Stimulated activated CD4-positive, alpha-beta T cell treated with anti-CD3 and anti-CD28 coated beads, Interleukin-1b, Interleukin-23, amount 100 ng/mL, for 48 hours (primary cell): Measurements from ENCODE around the gene MYRF.

Experiments used
- DNase-seq: peaks from one replicate; pipeline ENCODE4 v3.0.0-alpha.2; 2020

Gene MYRF

DNA sequence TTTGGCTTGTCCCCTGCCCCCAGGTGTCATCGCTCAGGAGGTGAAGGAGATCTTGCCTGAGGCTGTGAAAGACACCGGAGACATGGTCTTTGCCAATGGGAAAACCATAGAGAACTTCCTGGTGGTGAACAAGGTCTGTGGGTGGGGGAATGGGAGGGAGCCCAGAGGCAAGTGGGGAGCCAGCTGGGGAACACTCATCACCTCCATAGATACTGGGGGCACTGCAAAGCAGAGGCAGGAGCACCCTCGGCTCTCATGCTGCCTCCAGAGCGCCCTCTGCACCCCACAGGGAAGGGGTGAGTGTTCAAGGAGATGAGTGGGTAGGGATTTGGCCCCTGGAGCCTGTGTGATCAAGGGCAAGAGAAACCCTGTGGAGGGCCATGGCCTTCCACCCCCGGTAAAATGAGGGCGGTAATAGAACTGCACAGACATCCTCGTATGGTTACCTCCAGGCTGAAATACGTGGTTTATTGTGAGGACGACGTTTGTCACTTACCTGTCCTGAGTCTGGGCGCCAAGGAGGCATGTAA is 26.0 kb downstream of the MYRF start:
- DNase-seq = no peak

DNA sequence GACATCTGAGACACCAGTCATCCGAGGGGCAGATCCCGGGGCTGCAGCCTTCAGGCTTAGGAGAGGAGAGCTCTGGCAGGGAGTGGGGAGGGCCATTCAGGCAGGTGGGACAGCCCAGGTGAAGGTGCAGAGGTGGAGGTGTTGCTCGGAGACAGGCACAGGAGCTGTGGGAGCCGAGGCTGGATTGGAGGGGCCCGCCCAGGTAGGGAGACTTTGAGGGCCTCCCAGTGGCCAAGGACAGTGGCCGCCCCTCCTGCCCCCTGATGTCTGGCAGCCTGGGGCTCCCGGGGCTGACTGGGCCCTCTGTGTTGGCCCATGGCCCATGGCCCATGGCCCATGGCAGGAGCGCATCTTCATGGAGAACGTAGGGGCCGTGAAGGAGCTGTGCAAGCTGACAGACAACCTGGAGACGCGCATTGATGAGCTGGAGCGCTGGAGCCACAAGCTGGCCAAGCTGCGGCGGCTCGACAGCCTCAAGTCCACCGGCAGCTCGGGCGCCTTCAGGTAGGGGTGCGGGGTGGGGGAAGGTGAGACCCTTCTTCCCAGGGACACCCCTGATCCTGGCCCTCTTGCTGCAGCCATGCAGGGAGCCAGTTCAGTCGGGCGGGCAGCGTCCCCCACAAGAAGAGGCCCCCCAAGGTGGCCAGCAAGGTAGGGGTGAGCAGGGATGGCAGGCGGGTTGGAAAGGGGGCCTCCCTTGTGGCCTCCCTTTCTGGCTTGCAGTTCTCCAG is 26.6 kb downstream of the MYRF start:
- no peak for DNase-seq

DNA sequence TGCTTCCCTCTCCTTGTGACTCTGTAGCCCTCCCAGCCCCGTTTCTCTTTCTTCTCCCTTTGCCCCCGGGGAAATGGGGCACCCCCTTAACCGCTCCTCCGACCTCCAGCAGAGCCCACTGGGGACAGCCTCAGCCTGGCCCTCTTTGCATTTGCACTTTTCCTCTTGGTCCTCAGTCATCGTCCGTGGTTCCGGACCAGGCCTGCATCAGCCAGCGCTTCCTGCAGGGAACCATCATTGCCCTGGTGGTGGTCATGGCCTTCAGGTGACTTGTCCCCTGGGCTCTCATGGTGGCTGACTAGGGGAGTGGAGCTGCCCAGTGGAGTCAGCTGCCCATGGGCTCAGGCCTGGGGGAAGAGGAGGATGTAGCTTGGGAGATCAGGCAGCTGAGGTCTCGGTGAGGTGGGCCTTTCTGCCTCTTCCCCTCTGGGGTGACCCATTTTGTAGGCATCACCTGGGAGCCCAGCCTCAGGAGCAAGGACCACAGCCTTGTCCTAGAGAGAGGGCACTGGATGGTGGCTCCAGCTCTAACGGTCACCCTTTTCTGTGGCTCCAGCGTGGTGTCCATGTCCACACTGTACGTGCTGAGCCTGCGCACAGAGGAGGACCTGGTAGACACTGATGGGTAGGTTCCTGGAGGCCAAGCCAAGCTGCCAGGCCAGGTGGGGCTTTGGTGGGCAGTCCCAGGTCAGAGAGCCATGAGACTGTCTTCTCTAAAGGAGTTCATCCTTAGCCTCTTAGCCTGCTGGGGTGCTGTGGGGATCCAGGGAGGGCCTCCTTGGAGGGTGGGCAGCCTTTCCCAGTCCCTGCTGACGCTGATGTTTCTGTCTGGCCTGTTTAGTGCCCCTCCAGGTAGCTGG is 27.5 kb downstream of the MYRF start:
- no peak for DNase-seq

DNA sequence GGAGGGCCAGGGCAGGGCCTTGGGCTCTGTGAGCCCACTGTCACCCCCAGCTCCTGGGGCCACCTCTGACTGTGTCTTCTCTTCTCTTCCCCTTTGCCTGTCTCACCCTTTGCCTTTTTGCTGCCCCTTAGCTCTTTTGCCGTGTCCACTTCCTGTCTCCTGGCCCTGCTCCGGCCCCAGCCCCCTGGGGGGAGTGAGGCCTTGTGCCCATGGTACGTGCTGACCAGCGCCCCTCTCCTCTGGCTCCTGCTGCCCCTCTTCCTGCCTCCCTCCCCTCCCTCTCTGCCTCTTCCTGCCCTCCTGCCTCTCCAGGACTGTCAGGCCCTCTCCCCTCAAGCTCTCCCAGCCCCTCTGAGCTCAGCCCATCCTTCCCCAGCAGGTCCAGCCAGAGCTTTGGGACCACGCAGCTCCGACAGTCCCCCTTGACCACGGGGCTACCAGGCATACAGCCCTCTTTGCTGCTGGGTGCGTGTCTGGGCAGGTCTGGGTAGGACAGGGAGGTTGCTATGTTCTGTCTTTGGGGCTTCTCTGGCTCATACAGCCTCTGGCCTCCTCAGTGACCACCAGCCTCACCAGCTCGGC is 28.2 kb downstream of the MYRF start:
- no peak for DNase-seq

DNA sequence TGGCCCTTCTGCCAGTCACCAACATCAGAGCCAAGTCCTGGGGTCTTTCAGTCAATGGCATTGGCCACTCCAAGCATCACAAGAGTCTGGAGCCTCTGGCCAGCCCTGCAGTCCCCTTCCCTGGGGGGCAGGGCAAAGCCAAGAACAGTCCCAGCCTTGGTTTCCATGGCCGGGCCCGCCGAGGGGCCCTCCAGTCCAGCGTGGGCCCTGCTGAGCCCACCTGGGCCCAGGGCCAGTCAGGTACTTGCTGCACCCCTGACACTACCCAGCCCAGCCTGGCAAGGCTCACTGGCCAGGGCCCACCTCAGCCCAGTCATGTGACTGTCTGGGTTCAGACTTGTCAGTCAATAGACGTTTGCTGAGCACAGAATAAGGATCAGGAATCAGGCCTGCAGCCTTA is 29.1 kb downstream of the MYRF start:
- no peak for DNase-seq

DNA sequence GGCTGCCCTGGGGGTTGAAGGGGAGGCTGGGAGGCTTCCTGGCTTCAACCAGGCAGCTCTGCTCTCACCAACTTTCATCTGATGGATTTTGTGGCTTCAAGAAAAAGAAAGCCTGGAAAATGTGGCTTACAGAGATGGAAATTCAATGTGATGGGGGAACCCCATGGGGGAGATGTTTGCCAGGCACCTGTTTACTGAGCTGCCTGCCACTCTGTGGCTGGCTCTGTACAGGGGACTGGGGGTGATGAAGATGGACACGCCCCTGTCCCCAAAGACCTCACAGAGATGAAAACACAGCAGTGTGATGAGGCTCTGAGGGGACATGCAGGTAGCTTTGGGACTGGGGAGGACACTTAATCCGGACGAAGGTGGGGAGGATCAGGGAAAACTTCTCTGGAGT is 29.9 kb downstream of the MYRF start:
- no peak for DNase-seq

DNA sequence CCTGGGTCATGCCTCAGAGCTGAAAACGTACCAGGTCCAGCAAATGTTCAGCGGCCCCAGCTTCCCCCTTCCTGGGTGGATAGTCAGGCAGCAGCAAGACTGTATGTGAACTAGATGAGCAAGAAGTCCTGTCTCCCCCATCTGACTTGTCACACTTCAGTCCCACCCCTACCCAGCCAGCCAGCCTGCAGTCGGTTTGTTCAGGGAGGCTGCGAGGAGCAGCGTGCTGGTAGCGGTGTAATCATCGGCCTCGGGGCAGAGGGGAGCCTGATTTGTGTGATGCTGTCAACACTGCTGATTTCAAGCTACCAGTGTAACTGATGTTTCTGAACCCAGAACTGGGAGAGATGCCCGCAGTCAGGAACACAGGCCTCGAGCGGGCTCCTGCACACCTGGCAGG is 30.4 kb downstream of the MYRF start:
- no peak for DNase-seq

DNA sequence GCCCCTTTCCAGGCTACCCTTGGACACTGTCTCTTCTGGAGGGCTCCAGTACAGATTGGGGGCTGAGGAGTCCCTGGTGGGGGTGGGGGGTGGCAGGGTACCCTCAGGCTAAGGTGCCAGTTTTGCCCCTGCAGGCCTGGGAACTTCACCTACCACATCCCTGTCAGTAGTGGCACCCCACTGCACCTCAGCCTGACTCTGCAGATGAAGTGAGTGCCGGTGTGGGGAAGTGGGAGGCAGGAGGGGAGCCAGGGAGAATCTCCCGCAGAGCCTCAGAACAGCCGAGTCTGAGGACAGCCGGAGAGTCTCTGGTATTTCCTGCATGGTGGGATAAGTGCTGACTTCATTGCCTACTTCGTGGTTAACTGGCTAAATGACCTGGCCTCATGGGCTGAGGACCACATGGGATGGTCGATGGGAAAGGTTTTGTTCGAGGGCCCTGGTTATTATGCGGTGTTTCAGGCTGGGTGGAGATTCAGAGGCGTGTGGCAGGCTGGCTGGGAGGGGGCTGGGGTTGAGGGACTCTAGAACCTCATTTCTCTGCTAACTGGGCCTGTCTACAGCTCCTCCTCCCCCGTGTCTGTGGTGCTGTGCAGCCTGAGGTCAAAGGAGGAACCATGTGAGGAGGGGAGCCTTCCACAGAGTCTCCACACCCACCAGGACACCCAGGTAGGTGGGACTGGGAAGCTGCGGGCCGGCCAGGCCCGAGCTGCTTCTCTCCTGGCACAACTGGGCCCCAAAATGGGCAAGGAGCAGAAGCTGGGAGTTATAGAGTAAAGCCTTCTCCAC is 31.5 kb downstream of the MYRF start:
- DNase-seq = no peak

DNA sequence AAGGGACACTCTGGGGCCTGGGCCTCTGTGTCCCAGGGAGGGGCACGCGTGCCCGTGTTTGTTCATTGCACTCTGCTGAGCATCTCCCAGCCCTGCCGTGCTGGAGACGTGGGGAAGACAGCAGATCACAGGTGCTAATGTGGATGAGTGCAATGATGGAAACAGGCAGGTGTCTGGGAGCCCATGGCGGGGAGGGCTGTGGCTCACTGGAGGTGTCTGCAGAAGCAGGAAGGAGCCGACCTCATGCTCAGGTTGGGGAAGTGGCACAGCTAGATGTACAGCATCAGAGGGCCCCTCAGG is 32.0 kb downstream of the MYRF start:
- no peak for DNase-seq

DNA sequence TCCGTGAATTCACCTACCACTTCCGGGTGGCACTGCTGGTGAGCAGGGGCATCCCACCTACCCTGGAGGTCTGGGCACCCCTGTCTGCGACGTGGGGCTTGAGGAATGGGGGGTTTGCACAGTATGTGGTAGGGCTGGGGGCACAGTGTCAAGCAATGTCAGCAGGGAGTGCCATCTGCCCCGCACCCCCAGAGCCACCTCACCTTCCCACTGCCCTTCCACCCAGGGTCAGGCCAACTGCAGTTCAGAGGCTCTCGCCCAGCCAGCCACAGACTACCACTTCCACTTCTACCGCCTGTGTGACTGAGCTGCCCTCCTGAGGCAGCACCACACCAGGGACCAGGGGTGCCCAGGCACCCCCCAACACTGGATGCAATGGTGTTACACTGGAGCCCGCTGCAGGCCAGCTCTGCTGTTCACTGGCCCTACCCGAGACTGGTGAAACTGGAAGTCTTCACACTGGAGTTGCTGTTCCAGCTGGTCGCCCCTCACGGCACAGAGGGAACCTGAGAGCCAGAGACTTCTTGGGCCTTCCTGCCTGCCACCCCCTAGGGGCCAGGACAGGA is 33.5 kb downstream of the MYRF start:
- DNase-seq = no peak

DNA sequence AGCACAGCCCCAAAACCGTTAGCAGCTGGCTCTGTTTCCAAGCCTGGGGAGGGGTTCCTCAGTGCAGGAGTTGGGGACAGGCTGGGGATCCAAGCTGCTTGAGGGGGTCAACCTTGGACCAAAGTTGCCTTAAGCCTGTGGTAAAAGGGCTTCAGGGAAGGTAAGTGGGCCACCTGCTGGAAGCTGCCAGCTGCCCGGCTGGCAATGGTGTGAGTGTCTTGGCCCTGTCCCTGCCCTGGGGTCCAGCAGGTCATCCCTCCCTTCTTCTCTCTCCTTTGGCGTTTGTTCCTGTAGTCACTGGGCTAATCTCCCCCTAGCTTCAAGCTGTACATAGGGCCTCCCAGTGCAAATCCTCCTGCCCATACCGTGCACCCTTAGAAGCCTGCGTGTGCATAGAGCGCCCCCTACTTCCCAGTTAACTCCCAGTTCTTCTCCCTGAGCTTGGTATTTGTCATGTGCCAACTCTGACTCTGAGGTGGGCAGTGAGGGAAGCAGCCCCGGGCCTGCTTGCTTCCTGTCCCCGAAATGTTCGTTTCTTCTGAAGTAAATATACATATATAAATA is 35.6 kb downstream of the MYRF start:
- DNase-seq = no peak

DNA sequence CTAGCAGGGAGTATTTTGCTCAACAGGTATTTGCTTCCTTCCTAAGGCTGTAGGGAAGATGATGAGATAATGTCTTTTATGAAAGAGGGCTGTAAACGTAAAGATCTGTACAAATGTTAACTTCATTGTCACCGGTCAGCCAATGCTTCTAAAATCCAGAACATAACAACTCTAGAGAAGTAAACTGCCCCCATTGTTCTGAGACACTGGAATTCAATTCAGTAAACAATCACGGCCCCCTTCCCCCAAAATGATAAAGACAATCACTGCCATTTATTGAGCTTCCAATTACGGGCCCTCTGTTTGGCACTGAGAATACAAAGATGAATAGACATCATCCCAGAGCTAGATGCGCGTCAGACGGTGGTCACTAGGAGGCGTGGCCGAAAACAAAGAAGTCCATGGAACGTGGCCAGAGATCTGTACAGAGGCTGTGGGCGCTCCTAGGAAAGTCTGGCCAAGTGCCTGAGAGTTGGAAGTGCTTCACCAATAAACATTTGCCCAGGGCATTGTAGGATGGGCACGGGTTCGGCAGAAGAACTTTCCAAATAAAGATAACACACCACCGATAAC is 39.4 kb downstream of the MYRF start:
- peak; percentile 48 for DNase-seq

DNA sequence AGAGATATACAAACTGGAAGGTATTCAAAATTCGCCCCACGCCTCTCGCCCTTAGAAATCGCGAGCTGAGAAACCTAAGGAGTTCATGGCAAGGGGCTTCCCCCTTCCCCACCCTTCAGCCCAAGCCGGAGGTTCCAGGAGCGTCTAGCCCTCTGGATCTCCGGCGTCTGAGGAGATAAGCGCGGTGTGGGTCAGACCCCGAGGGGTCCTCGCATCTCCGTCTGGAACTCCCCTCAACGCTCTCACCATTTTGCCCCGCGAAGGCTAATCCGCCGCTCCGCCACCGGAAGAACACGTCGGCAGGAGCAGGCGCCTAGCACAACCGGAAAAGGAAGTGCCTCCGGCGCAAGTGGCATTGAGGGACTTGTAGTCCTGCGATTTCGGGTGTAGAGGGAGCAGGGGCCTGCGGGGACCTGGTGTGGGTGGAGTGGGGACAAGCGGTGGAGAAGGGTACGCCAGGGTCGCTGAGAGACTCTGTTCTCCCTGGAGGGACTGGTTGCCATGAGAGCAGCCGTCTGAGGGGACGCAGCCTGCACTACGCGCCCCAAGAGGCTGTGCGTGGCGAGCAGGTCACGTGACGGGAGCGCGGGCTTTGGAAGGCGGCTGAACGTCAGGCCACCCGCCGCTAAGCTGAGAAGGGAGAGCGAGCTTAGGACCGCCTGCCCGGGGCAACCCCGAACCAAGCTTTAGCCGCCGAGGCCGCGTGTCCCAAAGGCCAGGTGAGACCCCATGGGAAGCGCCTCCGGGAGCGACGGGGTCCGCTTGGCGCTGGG is 40.1 kb downstream of the MYRF start, which contains the start of the genes FEN1 and TMEM258:
TSS of gene FEN1 (plus strand) at position 602 of the 773 bp plus-strand sequence. CDS start 2,451 bp downstream, outside the sequence.
TSS of gene TMEM258 (minus strand) at position 290 of the 773 bp plus-strand sequence. CDS start at position 249, 41 bp downstream.
- DNase-seq = peak; percentile 89

DNA sequence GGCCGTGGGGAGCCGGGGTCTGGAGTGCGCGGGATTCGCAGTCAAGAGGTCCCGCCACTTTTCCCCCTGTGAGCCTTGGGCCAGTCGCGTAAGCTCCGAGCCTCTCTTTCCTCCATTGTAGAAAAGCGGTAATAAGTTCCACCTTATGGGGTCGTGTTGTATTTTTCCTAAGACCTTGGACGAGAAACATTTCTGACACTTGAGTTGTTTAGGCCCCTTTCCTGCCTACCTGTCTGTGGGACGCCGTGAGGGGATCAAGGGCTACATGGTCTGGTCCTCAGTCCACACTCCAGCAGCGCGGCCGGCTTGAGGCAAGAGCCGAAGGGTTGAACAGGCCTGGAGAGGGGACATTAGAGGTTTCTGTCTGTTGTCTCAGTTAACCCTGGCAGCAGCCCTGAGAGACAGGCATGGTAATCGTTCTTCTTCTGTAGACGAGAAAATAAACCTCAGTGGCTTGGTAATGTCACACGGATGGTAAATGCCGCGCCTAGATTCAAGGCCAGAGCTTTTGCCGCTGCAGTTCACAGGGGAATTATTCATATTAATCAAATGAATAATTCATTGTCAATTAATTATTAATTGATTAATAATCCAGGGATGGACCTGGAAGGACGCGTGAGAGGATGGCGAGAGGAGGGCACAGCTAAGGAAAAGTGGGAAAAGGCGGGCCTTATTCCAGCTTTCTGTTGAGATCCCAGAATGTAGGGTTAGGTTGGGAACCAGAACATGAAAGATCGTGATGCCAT is 40.8 kb downstream of the MYRF start:
- no peak for DNase-seq

DNA sequence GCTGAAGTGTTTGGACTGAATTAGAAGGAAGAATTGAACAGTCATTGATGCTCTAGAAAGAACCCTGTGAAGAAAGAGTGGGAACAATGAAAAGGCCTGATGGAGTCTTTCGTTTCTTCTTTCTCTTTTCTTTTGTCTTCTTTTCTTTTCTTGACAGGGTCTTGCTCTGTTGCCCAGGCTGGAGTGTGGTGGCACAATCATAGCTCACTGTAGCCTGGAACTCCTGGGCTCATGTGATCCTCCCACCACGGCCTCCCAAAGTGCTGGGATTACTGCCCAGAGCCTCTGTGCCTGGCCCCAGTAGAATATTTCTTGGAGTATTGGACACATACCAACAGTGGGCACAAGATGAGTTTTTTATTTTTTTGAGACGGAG is 41.4 kb downstream of the MYRF start:
- no peak for DNase-seq

DNA sequence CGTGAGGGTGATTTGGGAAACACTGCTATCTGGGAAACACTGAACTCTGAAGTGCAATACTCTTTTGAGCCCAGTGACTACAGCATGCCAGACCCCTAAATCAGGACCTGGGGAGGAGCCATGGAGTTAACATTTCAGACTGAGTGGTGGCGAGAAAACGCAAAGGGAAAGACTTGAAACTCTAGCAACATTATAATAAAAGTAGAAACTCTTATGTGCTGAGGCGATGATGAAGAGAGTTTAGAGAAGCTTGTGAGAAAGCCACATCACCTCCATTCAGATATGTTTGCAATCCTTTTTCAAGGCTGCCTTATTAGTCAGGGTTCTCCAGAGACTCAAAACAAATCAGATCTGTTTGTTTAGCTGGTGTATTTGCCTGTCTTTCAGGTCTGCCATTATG is 42.1 kb downstream of the MYRF start:
- no peak for DNase-seq

DNA sequence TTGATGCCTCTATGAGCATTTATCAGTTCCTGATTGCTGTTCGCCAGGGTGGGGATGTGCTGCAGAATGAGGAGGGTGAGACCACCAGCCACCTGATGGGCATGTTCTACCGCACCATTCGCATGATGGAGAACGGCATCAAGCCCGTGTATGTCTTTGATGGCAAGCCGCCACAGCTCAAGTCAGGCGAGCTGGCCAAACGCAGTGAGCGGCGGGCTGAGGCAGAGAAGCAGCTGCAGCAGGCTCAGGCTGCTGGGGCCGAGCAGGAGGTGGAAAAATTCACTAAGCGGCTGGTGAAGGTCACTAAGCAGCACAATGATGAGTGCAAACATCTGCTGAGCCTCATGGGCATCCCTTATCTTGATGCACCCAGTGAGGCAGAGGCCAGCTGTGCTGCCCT is 43.0 kb downstream of the MYRF start:
- DNase-seq = no peak

DNA sequence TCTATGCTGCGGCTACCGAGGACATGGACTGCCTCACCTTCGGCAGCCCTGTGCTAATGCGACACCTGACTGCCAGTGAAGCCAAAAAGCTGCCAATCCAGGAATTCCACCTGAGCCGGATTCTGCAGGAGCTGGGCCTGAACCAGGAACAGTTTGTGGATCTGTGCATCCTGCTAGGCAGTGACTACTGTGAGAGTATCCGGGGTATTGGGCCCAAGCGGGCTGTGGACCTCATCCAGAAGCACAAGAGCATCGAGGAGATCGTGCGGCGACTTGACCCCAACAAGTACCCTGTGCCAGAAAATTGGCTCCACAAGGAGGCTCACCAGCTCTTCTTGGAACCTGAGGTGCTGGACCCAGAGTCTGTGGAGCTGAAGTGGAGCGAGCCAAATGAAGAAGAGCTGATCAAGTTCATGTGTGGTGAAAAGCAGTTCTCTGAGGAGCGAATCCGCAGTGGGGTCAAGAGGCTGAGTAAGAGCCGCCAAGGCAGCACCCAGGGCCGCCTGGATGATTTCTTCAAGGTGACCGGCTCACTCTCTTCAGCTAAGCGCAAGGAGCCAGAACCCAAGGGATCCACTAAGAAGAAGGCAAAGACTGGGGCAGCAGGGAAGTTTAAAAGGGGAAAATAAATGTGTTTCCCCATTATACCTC is 43.6 kb downstream of the MYRF start:
- no peak for DNase-seq

DNA sequence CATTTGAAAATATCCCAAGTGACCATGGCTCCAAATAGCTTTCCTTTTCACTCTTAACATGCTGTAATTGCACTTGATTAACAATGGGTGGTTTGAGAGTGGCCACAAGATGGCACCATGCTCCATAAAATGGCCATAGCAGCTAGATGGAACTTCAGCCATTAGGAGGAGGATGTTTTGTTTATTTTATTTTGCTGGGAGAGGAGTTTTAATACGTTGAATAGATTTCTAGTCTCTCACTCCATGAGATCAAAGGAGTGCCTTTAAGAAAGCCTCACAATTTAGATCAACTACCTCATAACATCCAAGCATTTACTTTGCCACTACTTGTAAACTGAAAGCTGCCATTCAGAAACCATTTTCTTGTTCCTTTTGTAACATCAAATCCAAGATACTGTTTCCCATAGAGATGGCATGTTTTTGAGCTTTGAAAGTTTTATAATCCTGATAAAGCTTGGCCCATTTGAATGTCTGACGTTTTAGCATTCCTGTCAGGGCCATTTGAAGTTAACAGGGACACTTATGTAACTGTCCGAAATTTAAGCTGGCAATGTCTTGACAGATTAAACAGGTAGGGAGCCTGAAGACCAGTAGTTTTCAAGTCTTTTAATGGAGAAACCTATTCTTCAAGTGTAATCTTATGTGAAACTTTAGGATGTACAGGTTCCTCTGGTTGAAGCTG is 45.0 kb downstream of the MYRF start:
- peak; percentile 46 for DNase-seq
